Fibroblast of the aortic adventitia (primary cell): ENCODE data around the gene COG7. TPM values are rescaled to one million over a fixed set of nuclear protein-coding genes. Genes with fewer than 3 reads are reported as not detected.
"Not testable (repeated sequence)": the region's sequence is repeated elsewhere in the genome, so short reads cannot be mapped to it uniquely, and the experiment has no call there.

Experiments used
- DNase-seq: peaks from one replicate; pipeline ENCODE4 v3.0.0-alpha.2; 2010; ENCODE audit warnings: low read depth
- H3K4me3 ChIP-seq: 2 replicates; pipeline ENCODE4 v1.5.1; 2011; ENCODE audit warnings: low read depth, mild to moderate bottlenecking, control low read depth, low read length, moderate library complexity
- CTCF ChIP-seq: IDR thresholded peaks from 2 replicates; pipeline ENCODE4 v1.5.1; 2011; ENCODE audit warnings: mild to moderate bottlenecking, low read length, control low read depth, inconsistent platforms; ENCODE audit not compliant: insufficient read depth
- total RNA-seq: library from RNA; depleted of rRNA; stranded (reverse); fragments of >200 nt; gene quantifications from 2 replicates; pipeline ENCODE4 v1.2.3, GENCODE V29; 2012; ENCODE audit warnings: low replicate concordance

Gene COG7
- total RNA-seq, 1 donor: 18.9 TPM

- no peak for DNase-seq
- TF ChIP-seq CTCF: no peak
- no peak overlapping the region for H3K4me3 ChIP-seq
These were observed 33.5 kb upstream of the COG7 start for GRCh38 chr16:23486480-23486879.

GRCh38 chr16:23485841-23486240 is 32.9 kb upstream of the COG7 start:
- DNase-seq: no peak
- no peak for TF ChIP-seq CTCF
- no peak overlapping the region for H3K4me3 ChIP-seq

GRCh38 chr16:23485257-23485614 is 32.2 kb upstream of the COG7 start:
- TF ChIP-seq CTCF: no peak

GRCh38 chr16:23484510-23485256 is 31.7 kb upstream of the COG7 start:
- no peak for DNase-seq
- TF ChIP-seq CTCF: no peak
- no peak overlapping the region for H3K4me3 ChIP-seq

More at GRCh38 chr16:23485257-23485614, 32.2 kb upstream of the COG7 start:
- H3K4me3 ChIP-seq: no peak overlapping the region
- no peak for DNase-seq

GRCh38 chr16:23483492-23483891 is 30.5 kb upstream of the COG7 start:
- H3K4me3 ChIP-seq, DNase-seq: not testable (repeated sequence)

- no peak for DNase-seq
- H3K4me3 ChIP-seq: no peak overlapping the region
- no peak for TF ChIP-seq CTCF
These were observed 29.8 kb upstream of the COG7 start for GRCh38 chr16:23482778-23483177.

GRCh38 chr16:23480257-23480656 is 27.3 kb upstream of the COG7 start:
- TF ChIP-seq CTCF: no peak
- DNase-seq: no peak
- H3K4me3 ChIP-seq: no peak overlapping the region
